Upper lobe of right lung (tissue), 1 donor: ENCODE measurements around the gene SLC1A2. TPM values are rescaled to one million over a fixed set of nuclear protein-coding genes. Genes with fewer than 3 reads are reported as not detected.

Experiments used
- ATAC-seq: fragments of 200-7000 bp; cut with Tn5 transposase; one replicate; pipeline ENCODE4 v1.9.1; 2020; ENCODE audit warnings: mild to moderate bottlenecking, moderate library complexity
- DNase-seq: peaks from one replicate; pipeline ENCODE4 v3.0.0-alpha.2; 2020
- H3K27ac ChIP-seq: fragments of 200-600 bp; one replicate; pipeline ENCODE4 v1.8.0; 2022
- H3K27me3 ChIP-seq: fragments of 200-600 bp; one replicate; pipeline ENCODE4 v1.8.0; 2022; ENCODE audit warnings: mild to moderate bottlenecking
- H3K36me3 ChIP-seq: fragments of 200-600 bp; one replicate; pipeline ENCODE4 v1.8.0; 2022
- H3K4me1 ChIP-seq: fragments of 200-600 bp; one replicate; pipeline ENCODE4 v1.8.0; 2022
- H3K4me3 ChIP-seq: fragments of 200-600 bp; one replicate; pipeline ENCODE4 v1.8.0; 2022; ENCODE audit warnings: mild to moderate bottlenecking
- H3K9me3 ChIP-seq: fragments of 200-600 bp; one replicate; pipeline ENCODE4 v1.8.0; 2022
- CTCF ChIP-seq: fragments of 200-600 bp; IDR thresholded peaks from one replicate; pipeline ENCODE4 v1.8.0; 2022; ENCODE audit warnings: antibody characterized with exemption
- intact Hi-C: fragments of 100-400 bp; cut with DNase I; formaldehyde crosslinking; loops from one replicate; pipeline ENCODE4 v1.11.0; 2022
- total RNA-seq: library from RNA; stranded (reverse); fragmentation: NEBNext Ultra II Directional; extraction: Animal tissue kit (Norgen Biotek cat#: 25700); gene quantifications from one replicate; pipeline ENCODE4 v1.2.1, GENCODE V29; 2021
- donor health status: DM: no; HTN: yes; CAD: no; lungs with severe emphysema.

SLC1A2 gene
- total RNA-seq, 1 donor from 2014 or later, result 2.5 TPM

GRCh38 chr11:35365961-35366360 is 53.4 kb downstream of the SLC1A2 start:
- H3K9me3 ChIP-seq, result no peaks in the 10 kb centered on the region
- intact Hi-C loops, result no loop called here
- TF ChIP-seq CTCF, result no peak

DNA sequence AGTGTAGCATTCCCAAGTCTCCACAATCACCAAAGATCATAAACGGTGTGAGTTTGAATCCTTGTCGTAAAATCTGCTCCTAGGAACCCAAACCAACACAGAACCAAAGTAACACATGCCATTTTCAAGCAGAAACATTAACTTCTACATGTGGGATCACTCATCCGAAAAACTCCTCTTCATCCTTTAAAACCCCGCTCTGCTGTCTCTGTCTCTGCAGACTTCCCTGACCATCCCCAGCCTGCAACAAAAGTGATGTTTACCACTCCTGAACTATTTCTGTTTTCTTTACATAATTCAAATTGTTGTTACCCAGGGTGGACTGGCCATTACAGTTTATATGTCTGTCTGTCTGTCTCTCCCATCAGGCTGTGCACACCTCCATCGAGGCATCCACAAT is 54.0 kb downstream of the SLC1A2 start:
- no peaks in the 10 kb centered on the region for H3K27me3 ChIP-seq
- no peak for ATAC-seq
- H3K9me3 ChIP-seq, result no peaks in the 10 kb centered on the region
- peaks cover 22% of the 10 kb centered on the region for H3K4me1 ChIP-seq
- H3K27ac ChIP-seq, result no peak overlapping the region
- intact Hi-C loops, result no loop called here
- no peak for DNase-seq
- TF ChIP-seq CTCF, result no peak
- H3K4me3 ChIP-seq, result no peak overlapping the region
- H3K36me3 ChIP-seq, result no peaks in the 10 kb centered on the region

More at GRCh38 chr11:35365961-35366360, 53.4 kb downstream of the SLC1A2 start:
- Histone ChIP-seq H3K27ac (no peak overlapping the region), H3K4me1 (peaks cover 22% of the 10 kb centered on the region), H3K27me3 (no peaks in the 10 kb centered on the region), H3K36me3 (no peaks in the 10 kb centered on the region), H3K4me3 (no peak overlapping the region)
- ATAC-seq (no peak), DNase-seq (no peak)

DNA sequence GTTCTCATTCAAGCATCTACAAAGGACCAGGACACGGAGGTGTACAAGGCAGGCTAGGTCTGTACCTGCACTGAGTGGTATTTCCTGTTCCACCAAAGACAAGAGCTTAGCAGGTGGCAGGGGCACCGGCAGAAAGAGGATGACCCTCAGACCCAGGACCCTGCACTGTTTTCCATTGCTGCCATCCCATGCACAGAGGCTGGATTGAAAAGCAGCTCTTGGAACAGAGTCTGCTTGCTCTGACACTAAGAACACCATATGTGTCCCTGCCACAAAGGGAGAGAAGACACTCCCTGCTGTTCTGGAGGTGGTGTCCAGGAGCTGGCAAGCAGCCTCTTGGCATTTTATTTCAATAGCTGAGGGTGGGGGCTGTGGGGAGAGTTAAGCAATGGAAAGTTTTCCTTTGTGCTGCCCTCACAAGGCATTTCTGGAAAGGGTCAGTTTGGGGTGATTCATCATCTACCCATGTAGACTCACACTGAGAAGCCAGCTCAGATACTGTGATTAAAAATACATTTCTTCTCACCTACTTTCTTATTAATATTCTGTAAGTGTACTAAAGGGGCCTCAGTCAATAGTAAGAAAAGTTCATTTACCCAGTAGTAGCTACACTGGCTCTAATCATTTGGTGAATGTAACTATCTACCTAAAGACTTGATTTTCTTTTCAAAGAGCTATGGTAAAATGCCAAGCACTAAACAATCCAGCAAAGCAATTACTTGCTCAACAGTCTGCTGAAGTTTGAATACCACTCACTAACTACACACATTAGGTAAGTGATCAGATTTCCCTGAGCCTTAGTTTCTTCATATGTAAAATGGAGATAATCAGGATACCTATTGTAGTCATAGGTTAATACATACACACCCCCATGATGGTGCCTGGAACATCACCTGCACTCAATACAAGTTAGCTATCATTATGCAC is 55.2 kb downstream of the SLC1A2 start:
- no peaks in the 10 kb centered on the region for H3K36me3 ChIP-seq
- DNase-seq (peak; percentile 62), ATAC-seq (peak; percentile 83)
- H3K27ac ChIP-seq, result peak overlapping the region; percentile 14
- H3K9me3 ChIP-seq, result no peaks in the 10 kb centered on the region
- no peaks in the 10 kb centered on the region for H3K27me3 ChIP-seq
- H3K4me3 ChIP-seq, result no peak overlapping the region
- TF ChIP-seq CTCF, result no peak
- peaks cover 22% of the 10 kb centered on the region for H3K4me1 ChIP-seq
- intact Hi-C loops, result no loop called here

DNA sequence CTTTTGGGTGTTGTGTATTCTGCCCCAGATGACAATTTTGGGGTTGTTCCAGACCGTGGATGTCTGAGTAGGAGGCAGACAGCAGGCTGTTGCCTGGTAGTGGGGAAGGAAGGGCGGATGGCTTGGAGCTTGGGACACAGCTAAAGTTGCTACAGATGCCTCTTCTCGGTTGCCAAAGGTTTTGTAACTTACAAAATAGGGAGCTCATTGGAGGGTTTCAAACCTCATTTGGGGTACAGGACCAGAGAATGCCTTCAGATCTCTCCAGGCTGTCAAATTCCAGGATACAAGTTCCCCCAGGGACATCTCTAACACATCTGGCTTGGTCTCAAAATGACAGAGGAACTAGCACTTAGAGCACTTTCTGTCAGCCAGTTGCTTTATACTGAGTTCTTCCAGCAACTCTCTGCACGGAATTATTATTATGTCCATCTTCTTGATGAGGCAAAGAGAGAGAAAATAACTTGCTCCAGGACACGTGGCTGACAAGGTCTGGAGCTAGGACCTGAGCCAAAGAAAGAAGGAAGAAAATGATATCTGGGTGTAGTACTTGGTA is 56.0 kb downstream of the SLC1A2 start:
- no peak for TF ChIP-seq CTCF
- Histone ChIP-seq H3K9me3 (no peaks in the 10 kb centered on the region), H3K36me3 (no peaks in the 10 kb centered on the region), H3K27ac (peak overlapping the region; percentile 14), H3K4me1 (peaks cover 22% of the 10 kb centered on the region), H3K4me3 (no peak overlapping the region), H3K27me3 (no peaks in the 10 kb centered on the region)
- intact Hi-C loops, result no loop called here
- ATAC-seq, result peak; percentile 47
- no peak for DNase-seq

DNA sequence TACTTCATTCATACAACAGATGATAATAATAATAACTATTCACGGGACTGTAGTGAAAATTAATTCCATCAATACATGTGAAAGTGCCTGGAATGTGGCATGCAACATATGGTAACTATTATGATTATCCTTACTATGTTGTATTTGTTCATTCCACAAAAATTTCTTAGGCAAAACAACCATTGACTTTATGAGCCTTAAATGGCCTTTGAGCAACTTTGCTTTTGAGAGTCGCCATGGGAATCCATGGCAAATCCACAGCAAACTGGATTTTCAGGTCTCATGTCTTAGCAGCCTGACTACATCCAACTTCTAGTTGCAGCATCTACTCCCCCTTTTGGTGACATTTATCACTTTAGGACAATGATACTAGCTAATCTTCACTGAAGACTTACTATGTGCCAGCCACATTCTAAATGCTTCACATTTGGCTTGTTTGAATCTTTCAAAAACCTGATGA is 56.8 kb downstream of the SLC1A2 start:
- intact Hi-C loops, result no loop called here
- peaks cover 22% of the 10 kb centered on the region for H3K4me1 ChIP-seq

More for the DNA sequence above, 56.8 kb downstream of the SLC1A2 start:
- no peak for DNase-seq
- no peak for ATAC-seq
- TF ChIP-seq CTCF, result no peak
- Histone ChIP-seq H3K27ac (no peak overlapping the region), H3K9me3 (no peaks in the 10 kb centered on the region), H3K27me3 (no peaks in the 10 kb centered on the region), H3K4me3 (no peak overlapping the region), H3K36me3 (no peaks in the 10 kb centered on the region)
